WTC11 (cell line): Measurements from ENCODE around the gene FASN. TPM values are rescaled to one million over a fixed set of nuclear protein-coding genes. Genes with fewer than 3 reads are reported as not detected.

Experiments used
- ATAC-seq: fragments of 200-7000 bp; cut with Tn5 transposase; 2 replicates; pipeline ENCODE4 v1.10.0; 2021; ENCODE audit warnings: mild to moderate bottlenecking, moderate library complexity
- CTCF ChIA-PET: fragments of 300-600 bp; sonication (Branson Sonifier 250); formaldehyde crosslinking; loops from one replicate; lab custom pipeline; 2021; ENCODE audit warnings: antibody characterized with exemption; lab: Charles Lee
- POLR2A ChIA-PET: fragments of 350-600 bp; sonication (Branson Sonifier 250); formaldehyde crosslinking; loops from one replicate; lab custom pipeline; 2021; ENCODE audit warnings: antibody characterized with exemption; lab: Charles Lee
- DNase-seq: peaks from one replicate; pipeline ENCODE4 v3.0.0; 2021; ENCODE audit warnings: low spot score
- H3K27ac Mint-ChIP-seq: 2 replicates; pipeline ENCODE4 v1.8.0; 2021; ENCODE audit warnings: mixed read lengths
- H3K27me3 Mint-ChIP-seq: 2 replicates; pipeline ENCODE4 v1.8.0; 2021; ENCODE audit warnings: low read depth, mild to moderate bottlenecking, moderate library complexity, mixed read lengths
- H3K36me3 Mint-ChIP-seq: 2 replicates; pipeline ENCODE4 v1.8.0; 2021; ENCODE audit warnings: mixed read lengths
- H3K4me1 Mint-ChIP-seq: 2 replicates; pipeline ENCODE4 v1.8.0; 2022; ENCODE audit warnings: mixed read lengths
- H3K4me3 Mint-ChIP-seq: 2 replicates; pipeline ENCODE4 v1.8.0; 2021; ENCODE audit warnings: mild to moderate bottlenecking, moderate library complexity, mixed read lengths
- H3K9me3 Mint-ChIP-seq: 2 replicates; pipeline ENCODE4 v1.8.0; 2021; ENCODE audit warnings: mixed read lengths
- ELF4 ChIP-seq: sonication (generic); formaldehyde crosslinking; IDR thresholded peaks from 2 replicates; pipeline ENCODE4 v1.8.1; 2022; ENCODE audit warnings: low read depth, mild to moderate bottlenecking, moderate library complexity, missing genetic modification reagents
- FOXJ3 ChIP-seq: sonication (generic); formaldehyde crosslinking; IDR thresholded peaks from 2 replicates; pipeline ENCODE4 v1.9.0; 2021; ENCODE audit warnings: missing genetic modification reagents, mild to moderate bottlenecking, borderline replicate concordance
- KAT7 ChIP-seq: sonication (generic); formaldehyde crosslinking; IDR thresholded peaks from 2 replicates; pipeline ENCODE4 v1.8.1; 2023; ENCODE audit warnings: missing genetic modification reagents, mild to moderate bottlenecking, borderline replicate concordance
- MXD4 ChIP-seq: fragments of 250-450 bp; sonication (Bioruptor Pico); IDR thresholded peaks from 2 replicates; pipeline ENCODE4 v1.8.0; 2021; ENCODE audit warnings: mild to moderate bottlenecking, moderate library complexity, borderline replicate concordance
- NFATC4 ChIP-seq: fragments of 250-450 bp; sonication (Bioruptor Pico); IDR thresholded peaks from 2 replicates; pipeline ENCODE4 v1.9.0; 2021; ENCODE audit warnings: mild to moderate bottlenecking
- NFE2L1 ChIP-seq: sonication (generic); formaldehyde crosslinking; IDR thresholded peaks from 2 replicates; pipeline ENCODE4 v1.8.1; 2023; ENCODE audit warnings: missing genetic modification reagents
- NR3C1 ChIP-seq: sonication (generic); formaldehyde crosslinking; conservative IDR thresholded peaks from 2 replicates; pipeline ENCODE4 v1.8.1; 2023; ENCODE audit warnings: low read depth, mild to moderate bottlenecking, missing genetic modification reagents
- SMAD4 ChIP-seq: sonication (generic); formaldehyde crosslinking; IDR thresholded peaks from 2 replicates; pipeline ENCODE4 v1.8.0; 2022; ENCODE audit warnings: mild to moderate bottlenecking, missing genetic modification reagents
- SOX15 ChIP-seq: fragments of 250-450 bp; sonication (Bioruptor Pico); IDR thresholded peaks from 2 replicates; pipeline ENCODE4 v1.9.0; 2021; ENCODE audit warnings: mild to moderate bottlenecking
- TP53 ChIP-seq: sonication (generic); formaldehyde crosslinking; IDR thresholded peaks from 2 replicates; pipeline ENCODE4 v1.8.1; 2023; ENCODE audit warnings: mild to moderate bottlenecking, missing genetic modification reagents
- ZNF263 ChIP-seq: sonication (generic); formaldehyde crosslinking; IDR thresholded peaks from 2 replicates; pipeline ENCODE4 v1.8.1; 2022; ENCODE audit warnings: low read depth, mild to moderate bottlenecking, moderate library complexity, missing genetic modification reagents
- total RNA-seq: library from RNA; stranded (reverse); gene quantifications from 3 replicates; pipeline ENCODE4 v1.2.3, GENCODE V29; 2021
- TF ChIP-seq, protein P1 (sequence below): fragments of 250-450 bp; sonication (Bioruptor Pico); IDR thresholded peaks from 2 replicates; pipeline ENCODE4 v1.9.0; 2021; ENCODE audit warnings: mild to moderate bottlenecking, borderline replicate concordance
- TF ChIP-seq, protein P2 (sequence below): sonication (generic); formaldehyde crosslinking; IDR thresholded peaks from 2 replicates; pipeline ENCODE4 v1.8.1; 2022; ENCODE audit warnings: mild to moderate bottlenecking, missing genetic modification reagents, moderate library complexity, borderline replicate concordance
- TF ChIP-seq, protein P3 (sequence below): sonication (generic); formaldehyde crosslinking; IDR thresholded peaks from 2 replicates; pipeline ENCODE4 v1.8.0; 2022; ENCODE audit warnings: mild to moderate bottlenecking, missing genetic modification reagents

FASN gene
- total RNA-seq, 1 experiment from 2014 or later: 742 TPM

DNA sequence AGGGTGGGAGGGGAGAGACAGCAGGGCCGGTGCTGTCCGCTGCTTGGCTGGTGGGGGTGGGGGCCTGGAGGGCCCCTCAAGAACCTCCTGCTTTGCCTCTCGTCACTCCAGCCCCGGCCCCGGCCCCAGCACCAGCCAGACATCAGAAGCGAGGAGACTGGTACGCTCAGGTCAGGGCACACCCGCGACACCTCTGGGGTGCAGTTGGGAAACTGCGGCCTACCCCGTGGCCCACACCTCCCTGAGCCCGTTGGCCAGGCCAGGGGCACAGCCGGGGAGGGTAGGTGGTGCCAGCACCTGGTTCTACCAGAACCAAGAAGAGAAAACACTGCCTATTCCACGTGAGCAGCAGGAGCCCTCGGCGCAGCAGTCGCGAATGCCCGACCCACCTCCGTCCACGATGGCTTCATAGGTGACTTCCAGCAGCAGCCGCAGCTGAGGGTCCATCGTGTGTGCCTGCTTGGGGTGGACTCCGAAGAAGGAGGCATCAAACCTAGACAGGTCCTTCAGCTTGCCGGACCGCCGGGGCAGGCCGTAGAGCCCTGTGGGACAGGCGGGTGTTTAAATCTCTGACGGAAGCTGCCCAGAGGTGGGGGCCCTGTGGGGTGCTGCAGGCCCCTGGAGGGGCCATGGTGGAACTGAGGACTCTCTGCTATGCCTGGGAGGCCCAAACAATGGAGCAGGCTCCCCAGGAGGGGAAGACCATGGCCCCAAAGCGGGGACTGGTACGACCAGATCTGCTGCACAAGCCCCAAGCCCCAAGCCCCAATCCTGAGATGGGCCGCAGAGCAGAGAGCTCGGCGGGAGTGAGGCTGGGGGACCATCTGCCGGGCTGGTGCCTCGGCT lies 2.9 kb downstream of the FASN start:
- H3K4me3 Mint-ChIP-seq: peak overlapping the region; percentile 69
- H3K36me3 Mint-ChIP-seq: peaks cover 12% of the 10 kb centered on the region
- CTCF ChIA-PET: interaction anchor here (1.2 to 2.7 kb wide), 4 partner anchors 58 to 65 kb away, joined by 4 to 8 read pairs (median 6); partner anchors contain the start of gene DCXR
- POLR2A ChIA-PET: no interaction called here
- H3K4me1 Mint-ChIP-seq: peaks cover 9% of the 10 kb centered on the region
- ATAC-seq: no peak
- H3K9me3 Mint-ChIP-seq: no peaks in the 10 kb centered on the region
- H3K27ac Mint-ChIP-seq: no peak overlapping the region
- H3K27me3 Mint-ChIP-seq: no peaks in the 10 kb centered on the region
- TF ChIP-seq SMAD4 (CRISPR knock-in tag): no peak
- TF ChIP-seq TP53 (CRISPR knock-in tag): no peak
- TF ChIP-seq NFE2L1: no peak
- no peak for TF ChIP-seq NFATC4 (CRISPR knock-in tag)
- no peak for TF ChIP-seq NR3C1
- TF ChIP-seq ZNF263 (CRISPR knock-in tag): no peak
- no peak for TF ChIP-seq ELF4 (CRISPR knock-in tag)
- TF ChIP-seq, protein P1, sequence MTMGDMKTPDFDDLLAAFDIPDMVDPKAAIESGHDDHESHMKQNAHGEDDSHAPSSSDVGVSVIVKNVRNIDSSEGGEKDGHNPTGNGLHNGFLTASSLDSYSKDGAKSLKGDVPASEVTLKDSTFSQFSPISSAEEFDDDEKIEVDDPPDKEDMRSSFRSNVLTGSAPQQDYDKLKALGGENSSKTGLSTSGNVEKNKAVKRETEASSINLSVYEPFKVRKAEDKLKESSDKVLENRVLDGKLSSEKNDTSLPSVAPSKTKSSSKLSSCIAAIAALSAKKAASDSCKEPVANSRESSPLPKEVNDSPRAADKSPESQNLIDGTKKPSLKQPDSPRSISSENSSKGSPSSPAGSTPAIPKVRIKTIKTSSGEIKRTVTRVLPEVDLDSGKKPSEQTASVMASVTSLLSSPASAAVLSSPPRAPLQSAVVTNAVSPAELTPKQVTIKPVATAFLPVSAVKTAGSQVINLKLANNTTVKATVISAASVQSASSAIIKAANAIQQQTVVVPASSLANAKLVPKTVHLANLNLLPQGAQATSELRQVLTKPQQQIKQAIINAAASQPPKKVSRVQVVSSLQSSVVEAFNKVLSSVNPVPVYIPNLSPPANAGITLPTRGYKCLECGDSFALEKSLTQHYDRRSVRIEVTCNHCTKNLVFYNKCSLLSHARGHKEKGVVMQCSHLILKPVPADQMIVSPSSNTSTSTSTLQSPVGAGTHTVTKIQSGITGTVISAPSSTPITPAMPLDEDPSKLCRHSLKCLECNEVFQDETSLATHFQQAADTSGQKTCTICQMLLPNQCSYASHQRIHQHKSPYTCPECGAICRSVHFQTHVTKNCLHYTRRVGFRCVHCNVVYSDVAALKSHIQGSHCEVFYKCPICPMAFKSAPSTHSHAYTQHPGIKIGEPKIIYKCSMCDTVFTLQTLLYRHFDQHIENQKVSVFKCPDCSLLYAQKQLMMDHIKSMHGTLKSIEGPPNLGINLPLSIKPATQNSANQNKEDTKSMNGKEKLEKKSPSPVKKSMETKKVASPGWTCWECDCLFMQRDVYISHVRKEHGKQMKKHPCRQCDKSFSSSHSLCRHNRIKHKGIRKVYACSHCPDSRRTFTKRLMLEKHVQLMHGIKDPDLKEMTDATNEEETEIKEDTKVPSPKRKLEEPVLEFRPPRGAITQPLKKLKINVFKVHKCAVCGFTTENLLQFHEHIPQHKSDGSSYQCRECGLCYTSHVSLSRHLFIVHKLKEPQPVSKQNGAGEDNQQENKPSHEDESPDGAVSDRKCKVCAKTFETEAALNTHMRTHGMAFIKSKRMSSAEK (CRISPR knock-in tag): no peak
- DNase-seq: peak; percentile 14

DNA sequence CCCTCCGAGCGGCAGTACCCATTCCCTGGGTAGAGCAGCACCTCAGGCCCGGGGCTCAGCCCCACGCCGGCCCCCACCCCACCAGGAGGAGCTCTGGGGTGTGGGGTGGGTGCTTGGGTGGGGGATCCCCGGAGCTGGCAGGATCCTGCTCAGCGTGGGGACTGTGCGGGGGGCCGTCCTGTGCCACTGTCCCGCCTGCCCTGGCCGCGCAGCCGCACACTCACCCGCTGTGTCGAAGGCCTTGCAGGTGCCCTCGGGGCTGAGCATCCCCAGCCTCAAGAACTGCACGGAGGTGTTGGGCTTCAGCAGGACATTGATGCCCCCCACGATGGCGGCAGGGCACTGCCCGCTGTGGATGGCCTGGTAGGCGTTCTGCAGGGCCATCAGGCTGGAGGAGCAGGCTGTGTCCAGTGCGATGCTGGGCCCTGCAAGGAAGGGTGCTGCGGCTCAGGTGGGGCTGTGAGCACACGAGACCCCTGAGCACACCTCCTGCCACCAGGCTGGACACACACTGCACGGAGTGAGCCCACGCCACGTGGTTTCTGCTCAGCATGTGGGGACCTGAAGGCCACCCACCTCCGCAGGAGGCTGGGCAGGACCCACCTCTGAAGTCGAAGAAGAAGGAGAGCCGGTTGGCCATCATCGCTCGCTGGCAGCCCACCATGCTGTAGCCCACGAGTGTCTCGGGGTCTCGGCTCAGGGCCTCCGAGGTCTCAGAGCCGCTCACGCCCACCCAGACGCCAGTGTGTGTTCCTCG lies 4.9 kb downstream of the FASN start:
- Mint-ChIP-seq H3K9me3 (no peaks in the 10 kb centered on the region), H3K27me3 (no peaks in the 10 kb centered on the region), H3K4me3 (no peak overlapping the region), H3K4me1 (peaks cover 3% of the 10 kb centered on the region), H3K27ac (peak overlapping the region; percentile 84; the same call in 1 of the 2 replicates), H3K36me3 (peaks cover 20% of the 10 kb centered on the region)
- DNase-seq (peak; percentile 8), ATAC-seq (no peak)
- TF ChIP-seq SOX15 (CRISPR knock-in tag) (no peak), KAT7 (no peak), NR3C1 (no peak), MXD4 (no peak), FOXJ3 (no peak)
- TF ChIP-seq, protein P2, sequence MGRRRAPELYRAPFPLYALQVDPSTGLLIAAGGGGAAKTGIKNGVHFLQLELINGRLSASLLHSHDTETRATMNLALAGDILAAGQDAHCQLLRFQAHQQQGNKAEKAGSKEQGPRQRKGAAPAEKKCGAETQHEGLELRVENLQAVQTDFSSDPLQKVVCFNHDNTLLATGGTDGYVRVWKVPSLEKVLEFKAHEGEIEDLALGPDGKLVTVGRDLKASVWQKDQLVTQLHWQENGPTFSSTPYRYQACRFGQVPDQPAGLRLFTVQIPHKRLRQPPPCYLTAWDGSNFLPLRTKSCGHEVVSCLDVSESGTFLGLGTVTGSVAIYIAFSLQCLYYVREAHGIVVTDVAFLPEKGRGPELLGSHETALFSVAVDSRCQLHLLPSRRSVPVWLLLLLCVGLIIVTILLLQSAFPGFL (CRISPR knock-in tag): no peak
- TF ChIP-seq, protein P3, sequence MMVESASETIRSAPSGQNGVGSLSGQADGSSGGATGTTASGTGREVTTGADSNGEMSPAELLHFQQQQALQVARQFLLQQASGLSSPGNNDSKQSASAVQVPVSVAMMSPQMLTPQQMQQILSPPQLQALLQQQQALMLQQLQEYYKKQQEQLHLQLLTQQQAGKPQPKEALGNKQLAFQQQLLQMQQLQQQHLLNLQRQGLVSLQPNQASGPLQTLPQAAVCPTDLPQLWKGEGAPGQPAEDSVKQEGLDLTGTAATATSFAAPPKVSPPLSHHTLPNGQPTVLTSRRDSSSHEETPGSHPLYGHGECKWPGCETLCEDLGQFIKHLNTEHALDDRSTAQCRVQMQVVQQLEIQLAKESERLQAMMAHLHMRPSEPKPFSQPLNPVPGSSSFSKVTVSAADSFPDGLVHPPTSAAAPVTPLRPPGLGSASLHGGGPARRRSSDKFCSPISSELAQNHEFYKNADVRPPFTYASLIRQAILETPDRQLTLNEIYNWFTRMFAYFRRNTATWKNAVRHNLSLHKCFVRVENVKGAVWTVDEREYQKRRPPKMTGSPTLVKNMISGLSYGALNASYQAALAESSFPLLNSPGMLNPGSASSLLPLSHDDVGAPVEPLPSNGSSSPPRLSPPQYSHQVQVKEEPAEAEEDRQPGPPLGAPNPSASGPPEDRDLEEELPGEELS: peak; percentile 37; the same call in 1 of the 2 replicates
- ChIA-PET POLR2A (no interaction called here), CTCF (interaction anchor here (0.7 kb wide), 1 partner anchor 73 kb away, joined by 3 read pairs; no protein-coding TSS in a partner anchor)
